Left ventricle myocardium inferior (tissue), 1 donor: Measurements from ENCODE around the gene NTM. TPM values are rescaled to one million over a fixed set of nuclear protein-coding genes. Genes with fewer than 3 reads are reported as not detected.

Experiments
- DNase-seq: peaks from one replicate; pipeline ENCODE4 v3.0.0-alpha.2; 2020
- H3K27ac ChIP-seq: fragments of 200-600 bp; replicated peaks from 2 replicates; pipeline ENCODE4 v1.8.0; 2021
- H3K27me3 ChIP-seq: fragments of 200-600 bp; 2 replicates; pipeline ENCODE4 v1.8.0; 2021; ENCODE audit warnings: low read depth
- H3K36me3 ChIP-seq: fragments of 200-600 bp; 2 replicates; pipeline ENCODE4 v1.8.0; 2021
- H3K4me1 ChIP-seq: fragments of 200-600 bp; 2 replicates; pipeline ENCODE4 v1.8.0; 2021
- H3K4me3 ChIP-seq: fragments of 200-600 bp; 2 replicates; pipeline ENCODE4 v1.8.0; 2021; ENCODE audit warnings: mild to moderate bottlenecking, moderate library complexity
- H3K9me3 ChIP-seq: fragments of 200-600 bp; replicated peaks from 2 replicates; pipeline ENCODE4 v1.8.0; 2021
- intact Hi-C: fragments of 100-400 bp; cut with micrococcal nuclease; formaldehyde crosslinking; loops from one replicate; pipeline ENCODE4 v1.11.0; 2022
- total RNA-seq: library from RNA; stranded (reverse); fragmentation: NEBNext Ultra II Directional; extraction: Animal tissue kit (Norgen Biotek cat#: 25700); gene quantifications from one replicate; pipeline ENCODE4 v1.2.1, GENCODE V29; 2021
- TF ChIP-seq, protein P1 (sequence below): fragments of 200-600 bp; IDR thresholded peaks from 2 replicates; pipeline ENCODE4 v1.8.0; 2021; ENCODE audit warnings: antibody characterized with exemption, mild to moderate bottlenecking, borderline replicate concordance
- donor health status: DM: no; HTN: yes; CAD: no; lungs with severe emphysema.

NTM gene
- total RNA-seq, 1 donor from 2014 or later: 1.0 TPM

DNA sequence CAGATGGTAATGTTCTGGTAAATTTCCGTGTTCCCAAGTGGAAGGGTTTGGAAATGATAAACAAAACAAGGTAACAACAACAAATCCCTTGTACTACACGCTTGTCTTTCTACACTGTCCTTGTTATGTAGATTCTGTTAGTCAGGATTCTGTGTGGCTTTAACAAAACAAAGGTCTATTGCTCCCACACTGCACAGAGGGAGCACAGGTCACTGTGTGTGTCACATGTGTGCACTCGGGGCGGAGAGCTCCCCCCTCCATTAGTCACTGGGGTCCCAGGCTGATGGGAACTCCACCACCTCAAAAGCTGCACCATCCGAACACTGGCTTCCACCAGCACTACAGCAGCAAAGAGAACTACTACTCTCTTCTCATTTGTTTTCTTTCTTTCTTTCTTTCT, 227.9 kb downstream of the NTM start:
- Histone ChIP-seq H3K9me3 (no peaks in the 10 kb centered on the region), H3K27ac (no peak overlapping the region), H3K4me3 (no peak overlapping the region), H3K27me3 (peaks cover 47% of the 10 kb centered on the region), H3K36me3 (no peaks in the 10 kb centered on the region), H3K4me1 (no peaks in the 10 kb centered on the region)
- no peak for DNase-seq
- intact Hi-C loops: no loop called here
- TF ChIP-seq, protein P1, sequence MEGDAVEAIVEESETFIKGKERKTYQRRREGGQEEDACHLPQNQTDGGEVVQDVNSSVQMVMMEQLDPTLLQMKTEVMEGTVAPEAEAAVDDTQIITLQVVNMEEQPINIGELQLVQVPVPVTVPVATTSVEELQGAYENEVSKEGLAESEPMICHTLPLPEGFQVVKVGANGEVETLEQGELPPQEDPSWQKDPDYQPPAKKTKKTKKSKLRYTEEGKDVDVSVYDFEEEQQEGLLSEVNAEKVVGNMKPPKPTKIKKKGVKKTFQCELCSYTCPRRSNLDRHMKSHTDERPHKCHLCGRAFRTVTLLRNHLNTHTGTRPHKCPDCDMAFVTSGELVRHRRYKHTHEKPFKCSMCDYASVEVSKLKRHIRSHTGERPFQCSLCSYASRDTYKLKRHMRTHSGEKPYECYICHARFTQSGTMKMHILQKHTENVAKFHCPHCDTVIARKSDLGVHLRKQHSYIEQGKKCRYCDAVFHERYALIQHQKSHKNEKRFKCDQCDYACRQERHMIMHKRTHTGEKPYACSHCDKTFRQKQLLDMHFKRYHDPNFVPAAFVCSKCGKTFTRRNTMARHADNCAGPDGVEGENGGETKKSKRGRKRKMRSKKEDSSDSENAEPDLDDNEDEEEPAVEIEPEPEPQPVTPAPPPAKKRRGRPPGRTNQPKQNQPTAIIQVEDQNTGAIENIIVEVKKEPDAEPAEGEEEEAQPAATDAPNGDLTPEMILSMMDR: no peak

DNA sequence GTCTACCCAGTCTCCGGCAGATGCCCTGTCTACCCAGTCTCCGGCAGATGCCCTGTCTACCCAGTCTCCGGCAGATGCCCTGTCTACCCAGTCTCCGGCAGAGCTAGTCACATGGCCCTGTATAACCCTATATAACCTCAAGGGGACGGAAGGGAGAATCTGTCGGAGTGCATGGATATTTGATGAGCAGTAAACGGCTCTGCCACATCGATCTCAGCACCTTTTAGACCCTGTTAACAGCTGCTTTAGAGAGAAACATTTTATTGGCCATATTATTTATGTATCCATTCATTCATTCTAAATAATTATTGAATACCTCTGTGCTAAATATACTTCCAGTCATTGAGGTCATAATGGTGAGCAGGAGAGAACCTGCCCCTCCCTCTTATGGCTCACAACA, 228.9 kb downstream of the NTM start:
- Histone ChIP-seq H3K36me3 (no peaks in the 10 kb centered on the region), H3K9me3 (peaks cover 3% of the 10 kb centered on the region), H3K27ac (no peak overlapping the region), H3K4me1 (no peaks in the 10 kb centered on the region), H3K27me3 (peaks cover 37% of the 10 kb centered on the region), H3K4me3 (no peak overlapping the region)
- no peak for DNase-seq
- intact Hi-C loops: no loop called here
- TF ChIP-seq, protein P1: no peak

DNA sequence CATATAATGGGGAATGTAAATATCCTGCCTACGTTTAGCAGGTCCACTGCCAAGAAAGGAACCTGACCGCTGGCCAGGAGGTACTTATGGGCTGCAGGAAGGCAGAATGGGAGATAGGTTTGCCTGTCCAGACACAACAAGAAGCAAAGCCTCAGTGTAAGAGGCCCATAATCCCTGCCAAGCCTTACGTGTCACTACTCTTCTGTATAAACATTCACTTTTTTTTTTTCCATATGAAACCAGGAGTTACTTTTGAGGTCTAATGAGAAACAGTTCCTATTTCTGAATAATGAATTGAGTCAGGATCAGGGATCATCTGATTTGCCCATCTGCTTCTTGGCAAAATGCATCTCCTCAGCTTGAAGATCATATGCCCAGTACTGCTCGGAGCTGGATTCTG, 230.2 kb downstream of the NTM start:
- Histone ChIP-seq H3K4me3 (no peak overlapping the region), H3K4me1 (no peaks in the 10 kb centered on the region), H3K27ac (no peak overlapping the region), H3K36me3 (no peaks in the 10 kb centered on the region), H3K27me3 (peaks cover 23% of the 10 kb centered on the region), H3K9me3 (peaks cover 11% of the 10 kb centered on the region)
- intact Hi-C loops: no loop called here
- DNase-seq: no peak
- TF ChIP-seq, protein P1: no peak

DNA sequence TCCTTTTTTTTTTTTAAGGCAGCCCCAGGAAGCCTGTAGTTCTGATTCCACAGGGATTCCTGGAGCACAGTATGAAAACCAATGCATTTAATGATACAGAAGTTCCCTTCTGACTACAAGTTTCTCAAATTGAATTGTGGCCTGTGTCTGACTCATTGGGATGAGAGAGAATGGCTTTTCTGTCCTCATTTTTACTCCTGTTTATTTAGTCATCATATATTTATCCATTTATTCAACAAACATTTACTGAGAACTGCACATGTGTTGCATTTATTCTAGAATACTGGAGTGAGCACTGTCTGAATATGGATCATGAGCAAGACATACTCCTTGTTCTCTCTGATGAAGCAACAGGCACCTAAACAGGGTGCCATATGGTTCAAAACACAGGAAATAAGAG, 231.2 kb downstream of the NTM start:
- H3K27ac ChIP-seq: no peak overlapping the region
- peaks cover 21% of the 10 kb centered on the region for H3K27me3 ChIP-seq
- H3K9me3 ChIP-seq: peaks cover 11% of the 10 kb centered on the region
- TF ChIP-seq, protein P1: no peak
- H3K4me3 ChIP-seq: no peak overlapping the region
- no peaks in the 10 kb centered on the region for H3K4me1 ChIP-seq
- no peak for DNase-seq
- no peaks in the 10 kb centered on the region for H3K36me3 ChIP-seq
- intact Hi-C loops: no loop called here

DNA sequence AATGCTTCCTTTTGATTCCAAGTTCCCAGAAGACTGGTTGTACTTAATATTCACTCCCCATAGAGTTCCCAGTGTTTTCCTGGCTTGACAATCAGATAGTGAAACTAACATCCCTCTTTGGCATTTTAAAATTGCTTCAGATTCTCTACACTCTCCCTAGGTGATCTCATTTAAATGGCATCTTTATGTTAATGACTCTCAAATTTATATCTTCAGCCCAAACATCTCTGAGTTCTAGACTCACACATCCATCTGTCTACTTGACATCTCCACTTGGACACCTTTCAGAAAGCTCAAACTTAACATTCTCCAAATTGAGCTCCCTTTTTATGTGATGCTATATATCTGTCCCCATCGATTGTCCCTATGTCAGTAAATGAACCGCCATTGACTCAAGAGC, 232.0 kb downstream of the NTM start:
- Histone ChIP-seq H3K36me3 (no peaks in the 10 kb centered on the region), H3K9me3 (peaks cover 11% of the 10 kb centered on the region), H3K4me1 (no peaks in the 10 kb centered on the region), H3K27ac (no peak overlapping the region), H3K27me3 (peaks cover 20% of the 10 kb centered on the region), H3K4me3 (no peak overlapping the region)
- intact Hi-C loops: no loop called here
- no peak for DNase-seq
- TF ChIP-seq, protein P1: no peak
